ENCODE results near the gene PSG2.

GRCh38 chr19:43101950-43102349 is 19.4 kb upstream of the PSG2 start:
- TF ChIP-seq CTCF (IDR thresholded peaks at IDR 0.05) (no peak), ZFX (IDR thresholded peaks at IDR 0.05; ENCODE audit: borderline replicate concordance) (no peak)
